ENCODE data around the gene MLH1.

DNA sequence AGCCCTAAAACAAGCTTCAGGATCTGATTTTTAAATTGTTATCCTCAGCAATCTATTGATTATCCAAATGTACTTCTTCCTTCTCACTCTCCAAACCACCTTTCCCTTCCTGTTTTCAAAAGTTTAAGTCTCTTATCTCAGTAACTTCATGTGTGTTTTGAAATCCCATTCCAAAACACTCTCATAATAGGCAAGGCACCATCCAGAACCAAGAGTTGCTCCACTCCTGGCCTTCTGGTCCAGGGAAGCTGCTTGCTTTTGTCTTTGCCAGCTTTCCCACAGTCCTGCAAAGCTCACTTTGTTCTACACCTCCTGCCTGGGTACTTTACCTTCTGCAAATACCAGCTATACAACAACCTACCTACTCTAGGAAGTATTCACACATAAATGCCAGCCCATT lies 63.5 kb downstream of the MLH1 start:
- TF ChIP-seq EZH2 (IDR thresholded peaks at IDR 0.05; ENCODE audit: insufficient read depth, poor library complexity, severe bottlenecking) (no peak), EZH2phosphoT487 (IDR thresholded peaks at IDR 0.05; ENCODE audit: insufficient read depth, low read depth) (no peak)

All from GM23248 (cell line).